NT2/D1 (cell line): Measurements from ENCODE around the gene SYTL2.

Source experiments
- DNase-seq: peaks from one replicate; pipeline ENCODE4 v3.0.0-alpha.2; 2011; ENCODE audit warnings: low read depth, low spot score
- H3K27me3 ChIP-seq: 2 replicates; pipeline ENCODE4 v1.6.0; 2011; ENCODE audit warnings: mild to moderate bottlenecking; ENCODE audit not compliant: insufficient read length, insufficient read depth
- H3K36me3 ChIP-seq: 2 replicates; pipeline ENCODE4 v1.6.1; 2011; ENCODE audit warnings: mild to moderate bottlenecking, low read length, mixed read lengths; ENCODE audit not compliant: insufficient read depth, insufficient read length
- H3K4me1 ChIP-seq: 2 replicates; pipeline ENCODE4 v1.5.1; 2011; ENCODE audit not compliant: insufficient read depth, insufficient read length
- H3K4me3 ChIP-seq: 2 replicates; pipeline ENCODE4 v1.5.1; 2011; ENCODE audit warnings: low read depth; ENCODE audit not compliant: insufficient read length
- H3K9ac ChIP-seq: 2 replicates; pipeline ENCODE4 v1.6.0; 2011; ENCODE audit warnings: low read depth; ENCODE audit not compliant: insufficient read length
- H3K9me3 ChIP-seq: 2 replicates; pipeline ENCODE4 v1.5.1; 2011; ENCODE audit warnings: mild to moderate bottlenecking, low read length; ENCODE audit not compliant: insufficient read depth
- SUZ12 ChIP-seq: IDR thresholded peaks from 2 replicates; pipeline ENCODE4 v1.6.1; 2011; ENCODE audit not compliant: insufficient read length, insufficient read depth; ENCODE audit errors: extremely low read depth
- YY1 ChIP-seq: IDR thresholded peaks from 2 replicates; pipeline ENCODE4 v1.6.1; 2011; ENCODE audit not compliant: insufficient read length, insufficient read depth
- ZNF274 ChIP-seq: IDR thresholded peaks from 2 replicates; pipeline ENCODE4 v1.6.1; 2011; ENCODE audit warnings: mild to moderate bottlenecking, low read depth, low read length

The SYTL2 gene

GRCh38 chr11:85823816-85824215 lies 12.9 kb upstream of the SYTL2 start:
- Histone ChIP-seq H3K9ac (no peak overlapping the region), H3K27me3 (no peaks in the 10 kb centered on the region), H3K36me3 (no peaks in the 10 kb centered on the region), H3K4me1 (no peaks in the 10 kb centered on the region), H3K9me3 (no peaks in the 10 kb centered on the region), H3K4me3 (no peak overlapping the region)
- no peak for DNase-seq
- no peak for TF ChIP-seq SUZ12
- TF ChIP-seq YY1, result no peak
- TF ChIP-seq ZNF274, result no peak

DNA sequence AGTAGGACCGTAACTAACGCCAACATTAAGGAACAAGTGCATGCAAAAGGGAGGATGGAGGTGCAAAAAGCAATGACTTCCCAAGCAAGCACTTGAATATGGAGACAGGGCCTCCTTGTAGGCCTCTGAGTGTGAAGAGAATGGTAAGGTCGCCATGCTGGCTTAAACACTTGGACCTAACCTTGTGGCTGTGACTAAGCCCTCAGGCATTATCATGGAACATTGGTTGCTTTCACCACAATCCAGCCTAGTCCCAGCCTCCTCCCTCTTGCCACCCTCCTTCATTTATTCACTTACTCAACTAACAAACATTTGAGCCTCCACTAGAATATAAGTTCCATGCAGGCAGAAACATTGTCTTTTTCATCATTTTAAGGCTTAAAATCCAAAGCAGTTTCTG lies 11.9 kb upstream of the SYTL2 start:
- Histone ChIP-seq H3K36me3 (no peaks in the 10 kb centered on the region), H3K27me3 (no peaks in the 10 kb centered on the region), H3K4me1 (no peaks in the 10 kb centered on the region), H3K4me3 (no peak overlapping the region), H3K9me3 (no peaks in the 10 kb centered on the region), H3K9ac (no peak overlapping the region)
- no peak for DNase-seq
- TF ChIP-seq SUZ12, result no peak
- TF ChIP-seq YY1, result no peak
- TF ChIP-seq ZNF274, result no peak

GRCh38 chr11:85821636-85822035 lies 10.7 kb upstream of the SYTL2 start:
- no peak for DNase-seq
- no peak overlapping the region for H3K4me3 ChIP-seq
- no peaks in the 10 kb centered on the region for H3K36me3 ChIP-seq
- TF ChIP-seq ZNF274 (no peak), SUZ12 (no peak), YY1 (no peak)
- H3K9ac ChIP-seq, result no peak overlapping the region
- no peaks in the 10 kb centered on the region for H3K9me3 ChIP-seq
- no peaks in the 10 kb centered on the region for H3K27me3 ChIP-seq
- no peaks in the 10 kb centered on the region for H3K4me1 ChIP-seq

DNA sequence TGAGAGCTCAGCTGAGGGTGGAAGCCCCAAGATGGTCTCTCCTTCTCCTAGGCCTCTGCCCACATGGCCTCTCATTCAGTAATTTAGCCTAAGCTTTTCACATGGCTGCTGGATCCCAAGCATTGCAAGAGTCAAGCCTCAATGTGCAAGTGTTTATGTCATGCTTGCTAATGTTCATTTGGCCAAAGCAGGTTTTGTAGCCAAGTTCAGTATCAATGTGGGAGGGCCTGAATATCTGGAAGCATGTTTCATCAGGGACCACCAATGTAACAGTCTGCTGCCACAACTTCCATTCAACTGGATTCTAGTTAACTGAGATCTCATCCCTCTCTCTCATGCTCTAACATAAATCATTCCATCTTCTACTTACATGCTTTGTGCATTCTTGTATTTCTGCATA lies 8.5 kb upstream of the SYTL2 start:
- Histone ChIP-seq H3K4me3 (no peak overlapping the region), H3K9ac (no peak overlapping the region), H3K36me3 (no peaks in the 10 kb centered on the region), H3K9me3 (no peaks in the 10 kb centered on the region), H3K4me1 (no peaks in the 10 kb centered on the region), H3K27me3 (no peaks in the 10 kb centered on the region)
- no peak for TF ChIP-seq YY1
- TF ChIP-seq SUZ12, result no peak
- no peak for TF ChIP-seq ZNF274
- no peak for DNase-seq

GRCh38 chr11:85815186-85815931 lies 4.4 kb upstream of the SYTL2 start:
- H3K9ac ChIP-seq, result no peak overlapping the region
- no peaks in the 10 kb centered on the region for H3K4me1 ChIP-seq
- H3K27me3 ChIP-seq, result peaks cover 26% of the 10 kb centered on the region
- DNase-seq, result no peak
- no peaks in the 10 kb centered on the region for H3K9me3 ChIP-seq
- H3K36me3 ChIP-seq, result no peaks in the 10 kb centered on the region
- H3K4me3 ChIP-seq, result no peak overlapping the region
- TF ChIP-seq SUZ12, result no peak
- TF ChIP-seq YY1, result no peak

DNA sequence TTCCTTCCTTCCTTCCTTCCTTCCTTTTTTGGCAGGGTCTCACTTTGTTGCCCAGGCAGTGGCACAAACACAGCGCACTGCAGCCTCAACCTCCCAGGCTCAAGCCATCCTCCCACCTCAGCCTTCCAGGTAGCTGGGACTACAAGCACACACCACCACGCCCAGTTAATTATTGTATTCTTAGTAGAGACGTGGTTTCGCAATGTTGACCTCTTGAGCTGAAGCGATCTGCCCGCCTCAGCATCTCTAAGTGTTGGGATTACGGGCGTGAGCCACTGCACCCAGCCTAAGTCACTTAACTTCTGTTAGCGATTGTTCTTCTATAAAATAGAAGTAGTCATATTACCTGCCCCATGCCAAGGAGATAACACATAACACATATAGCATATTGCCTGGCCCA lies 2.8 kb upstream of the SYTL2 start:
- no peak for DNase-seq

DNA sequence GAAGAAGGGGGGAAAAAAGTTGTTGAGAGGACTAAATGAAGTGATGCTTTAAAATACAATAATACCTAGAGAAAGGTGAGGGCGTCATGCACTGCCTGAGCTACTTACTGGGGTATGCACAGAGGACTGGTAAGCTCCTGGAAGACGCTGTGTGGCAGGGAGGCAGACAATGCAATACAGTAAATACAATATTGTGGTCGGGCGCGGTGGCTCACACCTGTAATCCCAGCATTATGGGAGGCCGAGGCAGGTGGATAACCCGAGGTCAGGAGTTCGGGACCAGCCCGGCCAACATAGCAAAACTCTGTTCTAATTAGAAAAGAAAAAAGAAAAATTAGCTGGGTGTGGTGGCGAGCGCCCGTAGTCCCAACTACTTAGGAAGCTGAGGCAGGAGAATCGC lies 683 bp upstream of the SYTL2 start:
- no peaks in the 10 kb centered on the region for H3K36me3 ChIP-seq
- H3K4me1 ChIP-seq, result no peaks in the 10 kb centered on the region
- no peak for DNase-seq
- peak overlapping the region; percentile 67 for H3K4me3 ChIP-seq
- H3K27me3 ChIP-seq, result peaks cover 35% of the 10 kb centered on the region
- H3K9me3 ChIP-seq, result no peaks in the 10 kb centered on the region
- H3K9ac ChIP-seq, result peak overlapping the region; percentile 42
- no peak for TF ChIP-seq YY1
- TF ChIP-seq SUZ12, result no peak
- TF ChIP-seq ZNF274, result no peak

More for the DNA sequence above, 2.8 kb upstream of the SYTL2 start:
- no peak overlapping the region for H3K4me3 ChIP-seq
- TF ChIP-seq ZNF274 (no peak), YY1 (no peak), SUZ12 (no peak)
- H3K36me3 ChIP-seq, result no peaks in the 10 kb centered on the region
- H3K27me3 ChIP-seq, result peaks cover 35% of the 10 kb centered on the region
- H3K9me3 ChIP-seq, result no peaks in the 10 kb centered on the region
- H3K4me1 ChIP-seq, result no peaks in the 10 kb centered on the region
- no peak overlapping the region for H3K9ac ChIP-seq
